NCI-H2081 treated with DMSO at 0.1 percent for 48 hours (cell line): ENCODE data around the gene OR6A2.
"Not testable (repeated sequence)": the region's sequence is repeated elsewhere in the genome, so short reads cannot be mapped to it uniquely, and the experiment has no call there.

ENCODE experiments used
- DNase-seq: peaks from one replicate; lab custom pipeline; 2025; lab: John Stamatoyannopoulos, UW

Gene OR6A2

GRCh38 chr11:6799402-6799801 lies at the start of gene OR6A2:
Gene OR6A2, minus strand, starts transcription at chr11:6799689. Its CDS starts 3,981 bp downstream, at chr11:6795708.
- no peak for DNase-seq

- no peak for DNase-seq
Measured at GRCh38 chr11:6845383-6845782, 45.9 kb upstream of the OR6A2 start, which contains the start of gene OR10A5. Gene OR10A5, plus strand, starts transcription at chr11:6845683. Its CDS starts 0 bp downstream, at chr11:6845683.

DNA sequence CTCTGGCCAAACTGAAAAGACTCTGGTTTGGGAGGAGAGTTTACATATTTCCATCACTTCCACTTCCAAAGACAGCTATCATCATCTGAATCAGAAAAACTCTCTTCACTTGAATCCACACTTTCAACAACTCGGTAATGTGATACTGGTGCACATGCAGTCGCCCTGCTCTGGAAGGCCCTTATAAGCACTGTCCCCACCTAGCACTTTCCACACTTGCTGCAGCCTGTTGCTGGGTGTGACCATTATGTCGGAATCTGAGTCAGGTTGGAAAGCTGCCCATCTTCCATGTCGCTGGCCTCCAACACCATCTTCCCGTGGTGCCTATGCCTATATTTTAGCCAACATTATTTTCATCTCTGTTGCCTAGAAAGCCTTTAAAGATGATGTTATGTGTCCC lies 44.9 kb upstream of the OR6A2 start:
- no peak for DNase-seq

- DNase-seq: no peak
Measured at GRCh38 chr11:6843670-6844069, 44.2 kb upstream of the OR6A2 start.

- DNase-seq: no peak
Measured at GRCh38 chr11:6841694-6842093, 42.2 kb upstream of the OR6A2 start.

- DNase-seq: no peak
Measured at GRCh38 chr11:6834021-6834420, 34.5 kb upstream of the OR6A2 start.

- no peak for DNase-seq
Measured at GRCh38 chr11:6833356-6833755, 33.9 kb upstream of the OR6A2 start.

- no peak for DNase-seq
Measured at GRCh38 chr11:6828103-6828502, 28.6 kb upstream of the OR6A2 start.

DNA sequence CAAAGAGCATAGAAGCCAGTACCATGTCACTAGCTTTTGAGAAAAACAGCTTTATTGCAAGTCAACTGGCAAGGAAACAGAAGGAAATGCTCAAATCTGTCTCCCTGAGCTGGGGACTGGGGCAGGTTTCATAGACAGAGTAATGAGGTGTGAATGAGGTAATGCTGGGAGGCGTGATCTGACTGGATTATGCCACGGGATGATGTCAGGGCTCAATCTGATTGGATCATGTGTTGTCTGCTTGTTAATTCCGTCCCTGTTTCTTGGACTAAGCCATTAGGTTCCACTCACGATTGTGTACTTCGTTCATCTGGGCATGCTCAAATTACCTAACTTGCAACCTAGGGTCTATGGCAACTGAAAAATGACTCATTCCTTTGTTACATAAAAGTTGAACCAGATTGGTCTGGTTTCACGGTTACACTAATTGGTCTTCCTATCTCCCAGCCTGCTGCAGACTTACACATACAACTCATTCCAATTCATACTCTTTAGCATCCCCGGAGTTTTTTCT lies 25.8 kb upstream of the OR6A2 start:
- no peak for DNase-seq

DNA sequence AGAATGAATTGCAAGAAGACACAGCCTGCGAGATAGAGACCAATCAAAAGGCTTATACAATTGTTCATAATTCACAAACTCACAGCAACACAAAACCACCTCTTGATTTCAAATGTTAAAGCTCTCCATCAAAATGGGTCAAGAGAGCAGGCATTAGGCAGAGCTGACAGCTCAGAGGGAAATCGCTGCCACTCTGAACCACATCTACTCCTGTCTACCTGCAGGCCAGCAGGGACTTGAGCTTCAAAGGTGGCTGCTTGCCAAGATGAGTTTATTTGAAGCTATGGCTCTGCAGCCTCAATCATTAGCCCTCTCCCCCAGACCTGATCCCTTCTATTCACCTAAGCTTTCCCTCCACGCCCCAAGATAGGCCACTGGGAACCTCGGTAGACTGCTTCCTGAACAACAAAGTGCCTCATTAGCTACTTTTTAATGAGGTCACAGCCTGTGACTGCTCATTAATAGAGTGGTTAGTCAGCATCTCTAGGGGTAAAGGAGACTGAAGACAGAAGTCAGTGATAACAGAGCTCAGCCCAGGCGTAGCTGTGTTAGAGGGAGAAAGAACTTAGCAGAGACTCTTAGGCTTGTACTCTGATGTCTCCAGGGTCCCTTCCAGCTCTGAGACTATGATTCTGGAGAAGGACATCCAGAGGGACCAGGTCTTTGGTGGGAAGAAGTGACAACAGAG lies 24.8 kb upstream of the OR6A2 start:
- DNase-seq: no peak

- DNase-seq: no peak
Measured at GRCh38 chr11:6818967-6819366, 19.5 kb upstream of the OR6A2 start.

DNA sequence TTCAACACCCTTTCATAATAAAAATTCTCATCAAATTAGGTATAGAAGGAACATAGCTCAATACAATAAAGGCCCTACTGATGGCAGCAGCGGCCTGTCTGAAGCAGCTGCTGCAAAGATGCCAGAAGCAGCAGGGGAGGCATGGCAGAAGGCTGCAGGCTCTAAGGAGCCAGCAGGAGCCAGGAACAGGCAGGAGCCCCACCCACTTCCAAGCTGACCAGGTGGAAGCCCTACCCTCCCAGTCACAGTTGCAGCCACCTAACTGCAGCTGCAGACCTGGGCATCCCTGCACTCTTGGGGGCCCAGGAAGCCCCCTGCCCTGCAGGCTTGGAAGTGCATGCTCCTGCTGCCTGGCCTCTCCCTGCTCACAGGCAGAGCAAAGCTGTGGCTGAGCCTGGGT lies 18.2 kb upstream of the OR6A2 start:
- no peak for DNase-seq

- DNase-seq: no peak
Measured at GRCh38 chr11:6813656-6814055, 14.2 kb upstream of the OR6A2 start.

GRCh38 chr11:6812390-6813005 lies 13.0 kb upstream of the OR6A2 start:
- DNase-seq: no peak

- DNase-seq: not testable (repeated sequence)
Measured at GRCh38 chr11:6801075-6801474, 1.6 kb upstream of the OR6A2 start.

DNA sequence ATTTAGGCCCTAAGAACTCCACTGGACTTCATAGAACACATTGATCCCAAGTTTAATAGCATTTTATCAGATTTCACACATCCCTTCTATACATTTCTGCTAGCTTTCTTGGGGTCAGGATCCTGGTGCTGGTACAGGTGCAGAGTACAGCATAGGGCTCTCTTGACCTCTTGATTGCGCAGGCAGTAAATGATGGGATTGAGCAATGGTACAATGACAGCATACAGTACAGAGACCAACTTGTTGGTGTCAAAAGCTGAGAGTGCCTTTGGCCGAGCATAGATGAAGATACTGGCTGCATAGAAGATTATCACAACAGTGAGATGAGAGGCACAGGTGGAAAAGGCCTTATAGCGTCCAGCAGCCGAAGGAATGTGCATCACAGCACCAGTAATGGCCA lies 4.8 kb downstream of the OR6A2 start:
- DNase-seq: no peak

GRCh38 chr11:6790546-6790945 lies 8.9 kb downstream of the OR6A2 start:
- DNase-seq: no peak

GRCh38 chr11:6782720-6783119 lies 16.8 kb downstream of the OR6A2 start, which contains the start of gene OR2AG1:
Gene OR2AG1, plus strand, starts transcription at chr11:6783020. Its CDS starts 2,018 bp downstream, at chr11:6785038.
- no peak for DNase-seq

DNA sequence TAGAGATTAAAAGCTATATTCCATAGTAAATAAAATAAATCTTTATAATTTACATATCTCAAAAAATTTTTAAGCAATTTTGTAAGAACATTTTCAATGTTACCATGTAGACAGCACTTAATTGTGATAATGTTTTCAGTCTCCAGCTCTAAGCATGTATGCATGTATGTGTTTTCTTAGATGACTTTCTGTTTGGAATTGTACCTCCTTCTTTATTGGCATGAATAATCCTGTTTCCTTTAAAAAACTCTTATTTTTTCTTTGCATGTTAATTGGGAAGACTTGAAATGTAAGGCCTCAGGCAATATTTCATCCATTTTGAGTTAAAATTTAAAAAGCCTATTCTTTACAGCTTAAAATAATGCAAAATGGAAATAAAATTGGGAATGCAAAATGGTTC lies 18.7 kb downstream of the OR6A2 start:
- DNase-seq: no peak

- no peak for DNase-seq
Measured at GRCh38 chr11:6778518-6778917, 21.0 kb downstream of the OR6A2 start.

DNA sequence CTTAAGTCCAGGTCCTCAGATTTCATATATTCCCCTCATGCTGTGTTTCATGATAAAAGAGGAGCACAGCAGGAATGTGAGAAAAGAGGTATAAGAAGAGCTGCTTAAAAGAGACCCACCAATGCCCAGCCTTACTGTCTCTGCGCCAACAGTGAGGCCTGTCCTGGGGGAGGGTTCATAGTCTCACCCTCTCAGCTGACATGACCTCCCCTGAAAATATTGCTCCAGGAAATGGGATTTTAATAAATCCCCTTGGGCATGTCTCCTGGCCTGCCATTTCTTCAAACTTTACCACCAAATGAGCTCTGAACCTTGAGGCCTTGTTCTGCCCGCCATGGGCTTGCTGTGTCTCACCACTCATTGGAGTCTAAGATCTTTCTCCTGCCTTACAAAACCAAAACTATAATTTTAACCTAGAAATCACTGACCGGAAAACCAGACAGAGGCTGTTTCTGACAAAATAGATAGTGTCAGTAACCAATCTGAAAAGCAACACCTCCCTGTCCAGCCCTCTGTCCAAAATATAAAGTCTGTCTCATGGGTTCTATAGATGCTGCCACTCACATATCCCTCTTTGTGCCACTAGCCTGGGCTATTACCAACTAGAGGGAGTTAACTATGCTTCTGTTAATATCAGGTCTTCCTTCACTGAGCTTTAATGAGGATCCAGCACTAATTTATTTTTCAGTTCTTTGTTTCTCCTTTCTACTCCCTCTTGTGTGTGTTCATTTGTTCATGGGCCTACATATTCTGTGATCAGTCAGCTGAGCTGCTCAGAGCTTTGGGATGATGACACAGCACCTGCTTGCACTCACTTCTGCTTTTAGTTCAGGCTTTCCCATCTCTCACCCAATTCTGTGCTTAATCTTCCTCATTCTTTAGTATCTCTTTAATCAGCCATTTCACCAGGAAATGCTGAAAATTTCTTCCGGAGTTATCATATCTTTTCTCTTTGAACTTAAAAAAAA lies 27.3 kb downstream of the OR6A2 start, which contains the start of gene OR2AG2:
TSS of gene OR2AG2 (minus strand) at position 51 of the 968 bp plus-strand sequence. CDS start 3,019 bp downstream, outside the sequence.
- no peak for DNase-seq

DNA sequence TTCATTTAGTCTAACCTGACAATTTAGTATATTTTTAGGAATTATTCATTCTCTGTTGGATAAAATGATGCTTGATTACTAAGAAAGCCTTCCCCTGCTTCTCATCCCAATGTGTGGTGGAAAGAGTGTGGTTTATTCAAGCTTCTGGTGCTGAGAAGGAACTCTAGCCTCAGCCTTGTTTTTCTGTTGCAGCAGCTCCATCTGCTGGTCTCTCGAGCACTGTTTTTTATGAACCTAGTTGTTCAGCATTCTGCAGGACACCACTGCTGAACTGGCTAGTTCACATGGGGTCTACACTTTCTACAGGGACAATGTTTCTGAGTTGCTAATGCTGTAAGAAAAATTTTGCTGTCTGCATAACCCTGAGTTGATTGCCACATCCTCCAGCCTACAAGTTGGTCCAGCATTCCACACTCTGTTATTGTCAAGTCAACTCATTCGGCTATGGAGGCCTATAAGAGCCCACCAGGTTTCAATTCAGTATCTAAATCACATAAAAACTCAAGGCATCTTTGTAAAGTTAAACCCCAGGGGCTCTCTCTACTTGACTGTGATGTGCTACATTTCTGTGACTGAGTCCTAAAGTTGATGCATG lies 42.0 kb downstream of the OR6A2 start:
- no peak for DNase-seq
